ENCODE measurements around the gene NEUROD6.

DNA sequence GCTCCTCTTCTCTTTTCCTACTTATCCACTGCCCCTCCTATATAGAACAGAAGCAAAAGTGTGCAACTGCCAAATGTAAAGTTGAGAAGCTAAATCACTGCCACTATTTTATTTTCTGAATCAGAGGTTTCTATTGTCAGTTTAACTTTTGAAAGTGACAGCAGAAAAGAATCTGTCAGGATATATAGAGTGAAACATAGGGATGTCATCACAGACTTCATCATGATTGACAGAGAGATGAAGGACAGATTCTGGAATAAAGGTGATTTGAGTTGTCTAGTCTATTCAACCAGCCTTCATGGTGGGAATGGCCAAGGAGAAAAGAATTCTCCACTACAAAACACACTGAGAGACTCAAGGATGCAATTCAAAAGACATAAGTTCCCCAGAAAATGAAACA, 19.9 kb downstream of the NEUROD6 start:
- TF ChIP-seq CTCF (IDR thresholded peaks at IDR 0.05) (no peak), TCF7L2 (IDR thresholded peaks at IDR 0.05; ENCODE audit: low read depth, low read length) (no peak), POLR2AphosphoS5 (IDR thresholded peaks at IDR 0.05; ENCODE audit: low read depth, low read length) (no peak)
- TF ChIP-seq, protein P1, sequence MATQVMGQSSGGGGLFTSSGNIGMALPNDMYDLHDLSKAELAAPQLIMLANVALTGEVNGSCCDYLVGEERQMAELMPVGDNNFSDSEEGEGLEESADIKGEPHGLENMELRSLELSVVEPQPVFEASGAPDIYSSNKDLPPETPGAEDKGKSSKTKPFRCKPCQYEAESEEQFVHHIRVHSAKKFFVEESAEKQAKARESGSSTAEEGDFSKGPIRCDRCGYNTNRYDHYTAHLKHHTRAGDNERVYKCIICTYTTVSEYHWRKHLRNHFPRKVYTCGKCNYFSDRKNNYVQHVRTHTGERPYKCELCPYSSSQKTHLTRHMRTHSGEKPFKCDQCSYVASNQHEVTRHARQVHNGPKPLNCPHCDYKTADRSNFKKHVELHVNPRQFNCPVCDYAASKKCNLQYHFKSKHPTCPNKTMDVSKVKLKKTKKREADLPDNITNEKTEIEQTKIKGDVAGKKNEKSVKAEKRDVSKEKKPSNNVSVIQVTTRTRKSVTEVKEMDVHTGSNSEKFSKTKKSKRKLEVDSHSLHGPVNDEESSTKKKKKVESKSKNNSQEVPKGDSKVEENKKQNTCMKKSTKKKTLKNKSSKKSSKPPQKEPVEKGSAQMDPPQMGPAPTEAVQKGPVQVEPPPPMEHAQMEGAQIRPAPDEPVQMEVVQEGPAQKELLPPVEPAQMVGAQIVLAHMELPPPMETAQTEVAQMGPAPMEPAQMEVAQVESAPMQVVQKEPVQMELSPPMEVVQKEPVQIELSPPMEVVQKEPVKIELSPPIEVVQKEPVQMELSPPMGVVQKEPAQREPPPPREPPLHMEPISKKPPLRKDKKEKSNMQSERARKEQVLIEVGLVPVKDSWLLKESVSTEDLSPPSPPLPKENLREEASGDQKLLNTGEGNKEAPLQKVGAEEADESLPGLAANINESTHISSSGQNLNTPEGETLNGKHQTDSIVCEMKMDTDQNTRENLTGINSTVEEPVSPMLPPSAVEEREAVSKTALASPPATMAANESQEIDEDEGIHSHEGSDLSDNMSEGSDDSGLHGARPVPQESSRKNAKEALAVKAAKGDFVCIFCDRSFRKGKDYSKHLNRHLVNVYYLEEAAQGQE (IDR thresholded peaks at IDR 0.05; ENCODE audit: insufficient read depth in 1 of 2, low read depth in 2 of 2, low read length in 1 of 2) = no peak

Measured in Panc1 (cell line).